GM21360 (cell line): ENCODE results near the gene IMMP2L.

Experiments
- ATAC-seq: cut with Tn5 transposase; IDR thresholded peaks from one replicate; pipeline ENCODE4 v1.9.1; 2021; ENCODE audit warnings: mild to moderate bottlenecking, moderate library complexity; ENCODE audit not compliant: unreplicated experiment

IMMP2L gene

DNA sequence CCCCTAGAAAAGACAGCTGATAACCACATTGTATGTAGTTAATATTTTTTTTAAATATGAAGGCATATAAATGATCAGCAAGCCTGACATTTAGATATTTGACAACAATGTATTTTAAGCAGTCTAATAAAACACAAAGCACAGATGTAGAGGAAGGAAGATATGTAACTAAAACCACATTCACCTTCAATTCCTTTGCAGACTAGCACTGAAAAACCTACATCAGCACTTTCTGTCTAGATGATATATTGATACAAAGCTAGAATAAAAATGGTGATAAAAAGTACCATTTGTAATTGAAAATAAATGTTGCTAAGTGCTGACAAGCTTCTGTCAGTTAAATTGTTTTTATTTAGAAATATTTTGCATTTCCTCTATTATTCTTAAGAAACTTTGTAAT lies 153.6 kb downstream of the IMMP2L start:
- no peak for ATAC-seq

DNA sequence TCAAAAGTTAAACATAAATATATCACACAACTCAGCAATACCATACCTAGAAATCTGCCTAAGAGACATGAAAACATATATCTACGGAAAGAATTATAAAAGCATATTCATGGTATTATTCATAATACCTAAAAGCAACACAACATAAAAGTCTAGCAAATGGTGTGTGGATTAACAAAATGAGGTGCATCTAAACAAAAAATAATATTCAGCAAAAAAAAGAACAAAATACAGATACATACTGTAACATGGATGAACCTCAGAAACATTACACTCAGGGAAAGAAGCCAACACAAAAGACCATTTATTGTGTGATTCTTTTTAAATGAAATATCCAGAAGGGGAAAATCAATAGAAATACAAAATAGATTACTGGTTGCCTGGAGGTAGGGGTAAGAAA lies 155.0 kb downstream of the IMMP2L start:
- no peak for ATAC-seq

DNA sequence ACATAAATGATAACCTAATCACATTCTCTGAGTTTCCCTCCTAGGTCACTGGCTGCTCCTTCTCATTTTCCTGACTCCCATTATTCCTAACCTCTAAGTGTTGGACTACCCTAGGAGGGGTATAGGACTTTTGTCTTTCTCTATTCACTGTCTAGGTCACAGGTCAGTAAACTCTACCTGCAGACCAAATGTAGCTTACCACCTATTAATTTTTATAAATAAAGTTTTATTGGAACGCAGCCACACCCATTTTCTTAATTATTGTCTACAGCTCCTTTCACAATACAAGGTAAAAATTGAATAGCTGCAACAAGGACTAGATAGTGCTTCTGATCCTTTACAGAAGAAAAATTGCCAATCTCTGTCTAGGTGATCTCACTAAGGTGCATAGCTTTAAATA lies 156.7 kb downstream of the IMMP2L start:
- ATAC-seq = no peak

DNA sequence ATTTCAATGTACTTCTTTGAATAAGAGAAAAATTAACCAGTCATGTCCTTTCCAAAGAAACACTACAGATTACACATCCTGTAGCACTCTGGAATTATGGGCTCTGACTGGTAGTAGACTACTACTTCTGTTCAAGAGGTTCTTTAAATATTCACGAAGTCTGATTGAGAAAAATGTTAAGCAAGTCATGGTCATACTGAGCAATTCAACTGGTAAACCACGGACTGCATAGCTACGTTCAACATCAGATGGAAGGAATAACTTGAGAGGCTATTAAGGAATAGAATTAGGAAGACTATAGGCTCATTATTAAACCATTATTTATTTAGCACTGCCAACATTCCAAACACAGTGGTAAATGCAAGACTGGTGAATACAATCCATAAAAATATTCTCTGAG lies 160.8 kb downstream of the IMMP2L start:
- ATAC-seq = no peak

DNA sequence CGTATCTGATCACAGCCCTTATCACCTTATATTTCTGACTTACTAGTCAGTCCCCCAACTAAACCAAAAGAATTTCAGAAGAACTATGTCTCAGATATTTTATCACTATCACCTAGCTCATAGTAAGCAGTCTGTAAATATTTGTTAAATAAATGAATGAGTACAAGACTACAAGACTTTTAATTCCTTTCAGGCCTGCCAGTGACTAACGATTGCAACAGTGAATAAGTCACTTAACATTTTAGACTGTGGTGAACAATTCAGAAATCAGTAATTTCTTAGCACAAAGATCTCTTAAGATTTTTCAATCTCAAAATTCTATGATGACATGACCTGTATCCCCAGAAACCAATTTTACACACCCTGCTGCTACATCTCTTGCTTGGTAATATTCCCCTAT lies 162.2 kb downstream of the IMMP2L start:
- ATAC-seq = no peak

DNA sequence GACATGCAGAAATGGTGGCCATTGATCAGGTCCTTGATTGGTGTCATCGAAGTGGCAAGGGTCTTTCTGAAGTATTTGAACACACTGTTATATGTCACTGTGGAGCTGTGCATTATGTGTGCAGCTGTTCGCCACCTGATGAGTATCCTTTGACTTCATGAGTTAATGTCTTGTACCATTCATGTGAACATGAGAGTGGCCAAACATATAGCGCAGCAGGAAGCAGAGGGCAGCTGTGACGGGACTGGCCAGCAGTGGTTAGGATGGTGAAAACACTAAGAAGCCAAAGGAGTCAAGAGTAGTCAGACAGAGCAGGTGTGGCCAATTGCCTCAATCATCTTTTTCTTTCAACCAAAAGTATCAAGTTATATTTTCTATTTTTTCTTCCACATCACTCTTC lies 167.4 kb downstream of the IMMP2L start:
- ATAC-seq = no peak

DNA sequence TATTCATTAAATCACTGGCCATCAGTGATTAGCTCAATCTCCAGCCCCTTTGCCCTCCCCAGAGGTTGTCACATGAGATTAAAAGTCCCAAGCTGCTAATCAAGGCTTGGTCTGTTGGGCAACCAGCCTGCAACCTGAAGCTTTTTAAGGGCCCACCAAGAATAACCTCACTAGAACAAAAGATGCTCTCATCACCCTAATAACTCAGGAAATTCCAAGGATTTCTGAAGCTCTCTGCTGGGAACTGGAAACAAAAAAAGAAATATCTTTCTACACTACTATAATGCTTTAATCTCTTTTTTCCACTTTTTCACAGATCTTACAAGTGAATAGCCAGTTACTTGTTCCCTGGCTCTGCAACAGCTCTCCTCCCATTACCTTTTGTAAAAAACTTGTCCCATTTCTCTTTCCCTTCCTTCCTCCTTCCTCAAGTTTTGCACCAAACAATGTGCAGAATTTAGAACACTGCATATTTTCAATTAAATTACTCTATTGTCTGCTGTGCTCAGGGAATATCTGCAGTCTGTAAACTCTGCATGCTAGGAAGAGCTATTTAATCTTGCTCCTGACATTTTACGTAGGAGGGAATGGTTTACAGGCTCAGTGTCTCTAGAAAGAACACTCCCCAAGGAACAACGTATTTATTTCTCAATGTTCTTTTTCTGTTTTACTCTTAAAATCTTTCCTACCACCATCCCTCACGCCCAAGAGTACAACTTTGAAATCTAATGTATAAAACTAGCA lies 169.1 kb downstream of the IMMP2L start:
- no peak for ATAC-seq

DNA sequence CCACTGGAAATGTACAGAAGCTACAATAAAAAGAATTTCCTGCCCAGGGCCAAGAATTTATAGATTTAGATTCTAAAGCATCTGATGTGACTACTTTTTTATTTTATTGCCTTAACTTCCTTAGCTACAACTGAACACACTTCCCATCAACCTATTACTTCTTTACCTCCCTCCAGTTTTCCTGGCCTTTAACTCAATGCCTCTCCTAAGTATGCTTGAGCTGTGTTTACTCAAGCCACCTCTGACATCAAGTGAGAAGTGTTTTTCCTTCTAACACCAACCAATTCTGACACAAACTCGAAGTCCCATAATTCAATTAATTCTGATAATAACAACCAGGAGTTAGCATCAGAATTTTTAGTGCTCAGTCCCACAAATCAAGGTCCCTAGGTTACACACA lies 170.0 kb downstream of the IMMP2L start:
- no peak for ATAC-seq

DNA sequence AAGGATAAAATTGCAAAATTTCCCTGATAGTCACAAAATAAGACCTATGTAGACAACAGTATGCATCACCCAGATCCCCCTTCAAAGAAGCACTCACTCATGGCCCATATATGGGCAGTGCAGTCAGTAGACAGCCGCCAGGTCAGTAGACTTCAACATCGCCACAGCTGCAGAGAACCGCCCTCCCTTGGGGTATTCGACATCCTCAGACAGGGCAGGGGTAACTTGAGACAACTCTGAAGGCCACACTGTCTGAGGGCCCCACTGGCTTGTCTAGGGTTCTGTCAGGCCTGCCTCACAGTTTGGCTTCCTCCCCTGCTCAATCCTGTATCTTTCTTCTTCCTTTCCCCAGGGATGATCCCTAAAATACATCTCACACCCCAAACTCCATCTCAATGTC lies 172.3 kb downstream of the IMMP2L start:
- no peak for ATAC-seq

DNA sequence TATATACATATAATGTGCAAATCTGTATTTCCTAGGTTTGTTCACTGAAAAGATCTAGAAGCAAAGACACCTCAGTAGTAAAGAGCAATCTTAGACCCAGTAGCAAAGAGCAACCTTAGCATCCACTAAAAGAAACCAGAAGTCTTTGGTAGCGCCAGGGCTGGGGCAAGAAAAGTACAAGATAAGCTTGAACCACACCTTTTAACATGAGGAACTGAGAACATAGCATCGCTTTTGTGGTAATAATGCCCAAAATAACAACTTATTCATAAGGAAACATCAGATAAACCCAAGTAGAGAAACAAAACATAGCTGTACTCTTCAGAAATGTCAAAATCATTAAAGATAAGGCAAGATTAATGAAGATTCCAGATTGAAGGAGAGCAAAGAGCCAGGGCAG lies 173.4 kb downstream of the IMMP2L start:
- ATAC-seq = peak; percentile 79

DNA sequence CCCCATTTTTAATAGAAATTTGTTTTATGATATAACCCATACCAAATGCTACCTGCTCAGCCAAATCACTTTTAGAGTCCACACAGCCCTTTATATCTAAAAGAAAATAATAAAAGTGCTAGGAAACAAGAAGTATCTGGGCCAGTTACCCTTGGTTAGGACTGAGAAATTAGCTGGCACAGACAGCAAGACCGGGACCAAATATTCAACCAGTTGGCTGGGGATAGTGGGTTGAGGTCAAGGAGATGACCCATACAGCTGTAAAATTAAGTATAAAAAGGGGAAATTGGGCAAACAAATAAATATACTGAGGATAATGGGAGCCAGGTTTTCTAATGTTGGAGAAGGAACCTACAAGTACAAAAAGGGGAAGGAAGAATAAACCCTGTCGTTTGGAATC lies 174.3 kb downstream of the IMMP2L start:
- ATAC-seq = no peak

DNA sequence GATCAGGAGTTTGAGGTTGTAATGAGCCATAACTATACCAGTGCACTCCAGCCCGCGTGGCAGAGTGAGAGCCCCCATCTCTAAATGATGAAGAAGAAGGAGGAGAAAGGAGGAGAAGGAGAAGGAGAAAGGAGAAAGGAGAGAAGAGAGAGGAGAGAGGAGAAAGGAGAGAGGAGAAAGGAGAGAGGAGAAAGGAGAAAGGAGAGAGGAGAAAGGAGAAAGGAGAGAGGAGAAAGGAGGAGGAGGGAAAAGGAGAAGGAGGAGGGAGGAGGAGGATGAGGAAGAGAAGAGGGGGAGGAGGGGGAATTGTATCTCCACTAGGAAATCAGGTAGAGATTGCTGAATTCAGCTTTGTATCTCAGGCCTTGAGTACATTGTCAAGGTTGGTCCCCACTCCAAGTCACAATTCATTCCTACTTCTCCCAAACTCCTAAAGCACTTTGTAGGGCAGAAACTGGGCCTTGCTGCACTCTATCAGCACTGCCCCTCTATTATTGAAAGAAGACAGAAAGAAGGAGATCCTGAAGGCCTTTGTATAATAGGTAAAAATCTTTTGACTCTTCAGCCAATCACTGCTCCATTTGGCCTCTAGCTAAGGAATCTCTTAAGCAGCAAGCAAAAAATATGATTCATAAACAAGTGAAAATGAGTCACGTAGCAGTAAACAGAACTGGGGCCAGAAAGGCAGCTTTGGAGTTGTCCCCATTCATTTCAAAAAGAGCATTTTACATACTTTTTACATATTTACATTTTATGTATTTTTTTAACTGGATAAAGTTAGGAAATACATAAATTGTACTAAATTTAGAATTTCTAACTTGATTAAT lies 178.0 kb downstream of the IMMP2L start:
- no peak for ATAC-seq

DNA sequence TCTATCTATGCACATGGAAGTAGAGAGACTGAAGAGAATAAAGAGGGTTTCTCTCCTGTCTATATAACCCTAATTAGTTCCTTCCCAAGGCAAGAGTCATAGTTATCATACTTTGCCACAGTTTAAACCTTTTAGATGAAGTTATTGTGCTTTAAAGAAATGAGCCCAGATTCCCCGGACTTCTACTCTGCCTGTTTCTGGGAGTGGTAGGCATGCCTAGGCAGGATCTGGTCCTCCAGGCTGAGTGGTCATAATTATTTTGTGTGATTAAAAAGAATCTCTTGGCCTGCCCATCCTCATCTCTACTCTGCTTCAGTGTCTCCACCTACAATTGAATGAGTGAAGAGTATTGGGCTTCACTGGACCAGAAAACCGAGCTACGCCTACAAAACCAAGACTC lies 179.2 kb downstream of the IMMP2L start:
- no peak for ATAC-seq

DNA sequence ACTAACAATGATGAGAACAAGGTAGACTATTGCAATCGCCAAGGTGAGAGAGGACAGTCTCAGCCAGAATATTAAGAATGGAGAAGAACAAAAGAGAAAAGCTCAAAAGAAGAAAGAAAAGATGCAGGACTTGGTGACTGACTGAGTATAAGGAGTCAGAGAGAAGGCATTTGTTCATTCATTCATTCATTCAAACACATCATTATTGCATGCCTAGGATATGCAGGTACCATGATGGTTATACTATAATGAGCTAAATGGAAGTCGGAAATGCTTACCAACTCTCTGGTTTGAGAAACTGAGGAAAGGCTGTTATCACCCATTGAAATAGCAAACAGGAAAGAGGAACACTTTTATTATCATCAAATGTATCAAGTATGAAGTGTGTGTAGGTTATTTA lies 180.7 kb downstream of the IMMP2L start:
- ATAC-seq = no peak

DNA sequence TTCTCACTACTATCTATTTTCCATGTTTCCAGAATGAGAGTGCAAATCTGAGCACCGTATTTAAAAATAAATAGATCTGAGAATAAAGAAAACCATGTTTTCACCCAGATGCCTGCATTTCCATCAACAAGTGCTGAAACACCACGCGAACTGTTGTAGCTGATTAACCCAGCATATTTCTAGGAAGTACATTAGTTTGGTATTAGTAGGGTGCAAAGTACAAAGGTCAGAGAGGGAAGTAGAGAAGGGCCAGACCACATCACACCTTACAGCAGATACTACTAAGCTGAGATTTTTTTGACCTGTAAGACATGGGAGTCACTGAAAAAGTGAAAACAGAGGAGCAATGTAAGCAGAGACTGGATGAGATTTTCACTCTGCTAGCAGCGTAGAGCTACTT lies 181.3 kb downstream of the IMMP2L start:
- ATAC-seq = no peak

DNA sequence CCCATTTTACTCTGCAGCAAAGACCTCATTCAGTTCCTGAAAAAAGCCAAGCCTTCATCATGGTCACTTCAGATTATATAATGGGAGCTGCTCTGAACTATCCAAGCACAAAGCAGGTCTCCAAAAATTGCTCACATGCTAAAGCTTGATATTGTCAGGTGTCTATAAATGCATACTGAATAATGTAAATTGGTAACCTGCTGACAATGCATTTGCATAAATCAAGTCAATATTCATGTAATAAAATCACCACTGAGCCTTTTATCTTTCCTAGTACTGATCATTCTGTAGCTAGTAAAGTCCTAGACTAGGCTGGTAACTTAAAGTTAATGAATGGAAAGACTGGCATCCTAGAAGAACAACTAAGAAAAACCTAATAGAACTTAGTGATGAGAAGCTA lies 188.3 kb downstream of the IMMP2L start:
- ATAC-seq = no peak

DNA sequence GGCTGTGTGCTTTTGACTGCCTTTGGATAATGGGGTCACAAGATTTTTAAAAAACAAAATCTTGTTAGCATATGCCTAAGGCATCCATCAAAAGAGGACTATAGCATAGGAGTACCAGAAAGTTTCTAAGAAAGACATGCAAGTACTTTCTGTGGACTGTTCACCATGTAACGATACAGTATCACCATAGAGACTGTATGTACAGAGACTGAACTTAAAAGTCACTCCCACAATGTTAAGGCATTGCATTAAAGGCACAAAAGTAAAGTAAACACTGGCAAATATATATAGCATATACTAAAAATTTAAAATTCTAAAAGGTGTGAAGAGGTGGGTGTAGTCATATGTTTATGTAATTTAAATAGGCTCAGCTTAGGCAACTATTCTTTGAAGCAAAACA lies 190.9 kb downstream of the IMMP2L start:
- ATAC-seq = no peak

DNA sequence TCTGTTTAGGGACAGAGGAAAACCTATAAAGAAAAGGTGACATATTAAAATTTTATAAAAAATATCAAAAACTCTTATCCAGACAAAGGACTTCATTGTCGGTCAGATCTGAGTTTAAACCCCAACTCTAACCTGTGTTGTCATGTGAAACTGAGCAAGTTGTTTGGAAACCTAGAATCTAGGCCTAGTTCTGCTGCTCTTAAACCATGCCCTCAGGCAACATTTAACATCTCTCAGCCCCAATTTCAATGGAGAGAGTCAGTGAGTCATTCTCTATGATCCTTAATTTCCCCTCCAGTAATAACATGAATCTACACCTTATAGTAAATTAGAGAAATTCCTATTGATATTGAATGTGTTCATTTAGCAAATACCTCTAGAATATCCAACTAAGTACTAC lies 192.3 kb downstream of the IMMP2L start:
- no peak for ATAC-seq

DNA sequence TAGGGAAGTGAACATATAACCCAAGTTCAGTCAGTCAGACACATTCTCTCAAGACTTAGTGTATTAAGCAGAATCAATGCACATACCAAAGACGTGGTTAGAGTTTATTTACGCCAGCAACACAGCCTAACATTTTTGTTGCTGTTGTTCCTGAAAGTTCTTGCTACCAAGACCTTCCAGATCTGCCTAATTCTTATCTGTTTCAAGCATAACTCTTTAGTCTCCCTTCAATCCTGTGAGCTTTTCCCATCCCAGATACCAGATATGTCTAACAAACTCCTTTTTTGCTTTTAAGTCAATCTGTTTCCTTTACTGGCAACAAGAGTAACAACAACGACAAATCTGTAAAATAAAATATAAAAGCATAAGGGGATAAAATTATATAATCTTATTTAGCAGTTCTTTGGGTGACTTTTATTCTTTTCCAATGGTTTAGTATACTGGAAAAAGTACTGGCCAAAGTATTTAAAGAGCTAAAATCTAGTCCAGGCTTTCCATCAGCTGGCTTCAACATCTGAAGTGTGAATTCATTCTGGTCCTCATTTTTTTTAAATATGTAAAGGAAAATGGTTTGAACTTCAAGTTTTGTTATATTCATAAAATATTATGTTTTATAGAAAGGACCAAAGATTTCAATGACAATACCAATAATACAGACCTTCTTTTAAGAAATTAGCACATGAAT lies 193.8 kb downstream of the IMMP2L start:
- no peak for ATAC-seq

DNA sequence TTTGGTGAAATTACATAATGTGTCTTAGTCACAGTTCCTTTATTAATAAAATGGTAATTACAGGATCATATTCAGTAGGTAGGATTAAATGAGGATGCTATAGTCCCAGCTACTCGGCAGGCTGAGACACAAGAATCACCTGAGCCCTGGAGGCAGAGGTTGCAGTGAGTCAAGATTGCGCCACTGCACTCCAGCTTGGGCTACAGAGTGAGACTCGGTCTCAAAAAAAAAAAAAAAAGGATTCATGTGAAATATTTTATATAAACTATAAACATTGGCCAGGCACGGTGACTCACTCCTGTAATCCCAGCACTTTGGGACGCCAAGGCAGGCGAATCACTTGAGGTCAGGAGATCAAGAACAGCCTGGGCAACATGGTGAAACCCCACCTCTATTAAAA lies 197.9 kb downstream of the IMMP2L start:
- ATAC-seq = no peak

DNA sequence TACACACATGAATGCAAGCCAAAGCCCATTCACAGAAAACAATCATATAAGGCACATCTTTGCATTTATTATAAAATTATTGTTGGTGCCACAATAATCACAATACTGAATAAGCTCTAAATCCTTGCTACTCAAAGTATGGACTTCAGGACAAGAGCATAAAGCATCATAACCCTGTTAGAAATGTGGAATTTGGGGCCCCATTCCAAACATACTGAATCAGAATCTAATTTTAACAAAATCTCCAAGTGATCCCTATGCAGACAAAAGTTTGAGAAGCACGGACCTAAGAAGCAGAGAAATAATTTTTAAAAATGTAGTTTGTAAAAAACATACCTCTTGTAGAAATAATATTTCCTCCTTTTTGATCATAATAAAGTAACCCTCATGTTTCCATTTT lies 199.2 kb downstream of the IMMP2L start:
- no peak for ATAC-seq

DNA sequence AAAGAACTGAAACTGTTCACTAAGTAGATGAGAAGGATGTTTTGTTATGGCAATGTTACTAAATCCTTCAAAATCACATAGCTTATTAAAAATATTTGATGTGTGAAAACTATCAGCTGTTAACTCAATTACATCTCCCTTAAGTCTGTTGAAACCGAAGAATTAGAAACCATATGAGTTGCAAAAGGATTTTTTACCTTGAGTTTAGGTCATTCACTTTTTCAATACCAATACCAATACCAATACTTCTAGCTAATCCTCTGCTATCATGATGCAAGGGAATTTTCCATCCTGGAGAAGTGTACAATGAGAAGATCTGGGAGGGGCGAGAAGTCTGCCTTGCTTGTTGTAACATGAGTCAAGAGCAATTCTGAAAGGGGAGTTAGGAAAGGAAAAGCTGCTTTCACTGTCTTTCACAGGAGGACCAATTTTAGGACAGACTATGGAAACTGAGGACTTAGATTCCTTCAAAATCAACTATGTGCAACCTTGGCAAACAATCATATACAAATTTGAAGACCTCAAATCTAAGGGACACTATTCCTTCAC lies 199.7 kb downstream of the IMMP2L start:
- no peak for ATAC-seq
